WERI-Rb-1 (cell line): ENCODE results near the gene KLK15.

Experiments
- DNase-seq: peaks from one replicate; pipeline ENCODE4 v3.0.0-alpha.2; 2020
- H3K27ac ChIP-seq: fragments of 250-450 bp; sonication (Bioruptor Pico); 2 replicates; pipeline ENCODE4 v1.5.1; 2020; ENCODE audit warnings: mild to moderate bottlenecking, moderate library complexity
- H3K27me3 ChIP-seq: fragments of 250-450 bp; sonication (Bioruptor Pico); 2 replicates; pipeline ENCODE4 v1.5.1; 2021; ENCODE audit warnings: mild to moderate bottlenecking, low read depth, moderate library complexity; ENCODE audit not compliant: insufficient read depth, severe bottlenecking
- H3K36me3 ChIP-seq: fragments of 250-450 bp; sonication (Bioruptor Pico); 2 replicates; pipeline ENCODE4 v1.5.1; 2020; ENCODE audit warnings: mild to moderate bottlenecking, moderate library complexity
- H3K4me3 ChIP-seq: 2 replicates; pipeline ENCODE4 v1.5.1; 2011; ENCODE audit warnings: low read depth, mild to moderate bottlenecking, control low read depth, low read length
- H3K9me3 ChIP-seq: fragments of 250-450 bp; sonication (Bioruptor Pico); 2 replicates; pipeline ENCODE4 v1.5.1; 2021; ENCODE audit warnings: mild to moderate bottlenecking, moderate library complexity; ENCODE audit not compliant: severe bottlenecking
- TF ChIP-seq, protein P1 (sequence below): IDR thresholded peaks from 2 replicates; pipeline ENCODE4 v1.5.1; 2011; ENCODE audit warnings: low read depth, mild to moderate bottlenecking, control low read depth, inconsistent platforms, low read length

The KLK15 gene

GRCh38 chr19:50854636-50855410 lies 21.4 kb upstream of the KLK15 start, which contains the start of gene KLK3:
TSS of gene KLK3 (plus strand) at chr19:50854915. CDS start at chr19:50854956, 41 bp downstream.
- no peak for DNase-seq
- Histone ChIP-seq H3K9me3 (no peaks in the 10 kb centered on the region), H3K27me3 (peaks cover 95% of the 10 kb centered on the region), H3K36me3 (no peaks in the 10 kb centered on the region), H3K27ac (no peak within 1 kb of the TSS), H3K4me3 (no peak within 1 kb of the TSS)
- TF ChIP-seq, protein P1, sequence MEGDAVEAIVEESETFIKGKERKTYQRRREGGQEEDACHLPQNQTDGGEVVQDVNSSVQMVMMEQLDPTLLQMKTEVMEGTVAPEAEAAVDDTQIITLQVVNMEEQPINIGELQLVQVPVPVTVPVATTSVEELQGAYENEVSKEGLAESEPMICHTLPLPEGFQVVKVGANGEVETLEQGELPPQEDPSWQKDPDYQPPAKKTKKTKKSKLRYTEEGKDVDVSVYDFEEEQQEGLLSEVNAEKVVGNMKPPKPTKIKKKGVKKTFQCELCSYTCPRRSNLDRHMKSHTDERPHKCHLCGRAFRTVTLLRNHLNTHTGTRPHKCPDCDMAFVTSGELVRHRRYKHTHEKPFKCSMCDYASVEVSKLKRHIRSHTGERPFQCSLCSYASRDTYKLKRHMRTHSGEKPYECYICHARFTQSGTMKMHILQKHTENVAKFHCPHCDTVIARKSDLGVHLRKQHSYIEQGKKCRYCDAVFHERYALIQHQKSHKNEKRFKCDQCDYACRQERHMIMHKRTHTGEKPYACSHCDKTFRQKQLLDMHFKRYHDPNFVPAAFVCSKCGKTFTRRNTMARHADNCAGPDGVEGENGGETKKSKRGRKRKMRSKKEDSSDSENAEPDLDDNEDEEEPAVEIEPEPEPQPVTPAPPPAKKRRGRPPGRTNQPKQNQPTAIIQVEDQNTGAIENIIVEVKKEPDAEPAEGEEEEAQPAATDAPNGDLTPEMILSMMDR: no peak

- peaks cover 85% of the 10 kb centered on the region for H3K27me3 ChIP-seq
- no peak overlapping the region for H3K4me3 ChIP-seq
- TF ChIP-seq, protein P1: no peak
- DNase-seq: no peak
- H3K27ac ChIP-seq: no peak overlapping the region
- no peaks in the 10 kb centered on the region for H3K36me3 ChIP-seq
- no peaks in the 10 kb centered on the region for H3K9me3 ChIP-seq
These were observed 18.2 kb upstream of the KLK15 start for GRCh38 chr19:50851620-50852019.

DNA sequence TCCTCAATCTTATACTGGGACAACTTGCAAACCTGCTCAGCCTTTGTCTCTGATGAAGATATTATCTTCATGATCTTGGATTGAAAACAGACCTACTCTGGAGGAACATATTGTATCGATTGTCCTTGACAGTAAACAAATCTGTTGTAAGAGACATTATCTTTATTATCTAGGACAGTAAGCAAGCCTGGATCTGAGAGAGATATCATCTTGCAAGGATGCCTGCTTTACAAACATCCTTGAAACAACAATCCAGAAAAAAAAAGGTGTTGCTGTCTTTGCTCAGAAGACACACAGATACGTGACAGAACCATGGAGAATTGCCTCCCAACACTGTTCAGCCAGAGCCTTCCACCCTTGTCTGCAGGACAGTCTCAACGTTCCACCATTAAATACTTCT lies 17.4 kb upstream of the KLK15 start:
- TF ChIP-seq, protein P1: no peak
- no peaks in the 10 kb centered on the region for H3K36me3 ChIP-seq
- H3K9me3 ChIP-seq: no peaks in the 10 kb centered on the region
- H3K27ac ChIP-seq: no peak overlapping the region
- DNase-seq: no peak
- no peak overlapping the region for H3K4me3 ChIP-seq
- peaks cover 79% of the 10 kb centered on the region for H3K27me3 ChIP-seq

DNA sequence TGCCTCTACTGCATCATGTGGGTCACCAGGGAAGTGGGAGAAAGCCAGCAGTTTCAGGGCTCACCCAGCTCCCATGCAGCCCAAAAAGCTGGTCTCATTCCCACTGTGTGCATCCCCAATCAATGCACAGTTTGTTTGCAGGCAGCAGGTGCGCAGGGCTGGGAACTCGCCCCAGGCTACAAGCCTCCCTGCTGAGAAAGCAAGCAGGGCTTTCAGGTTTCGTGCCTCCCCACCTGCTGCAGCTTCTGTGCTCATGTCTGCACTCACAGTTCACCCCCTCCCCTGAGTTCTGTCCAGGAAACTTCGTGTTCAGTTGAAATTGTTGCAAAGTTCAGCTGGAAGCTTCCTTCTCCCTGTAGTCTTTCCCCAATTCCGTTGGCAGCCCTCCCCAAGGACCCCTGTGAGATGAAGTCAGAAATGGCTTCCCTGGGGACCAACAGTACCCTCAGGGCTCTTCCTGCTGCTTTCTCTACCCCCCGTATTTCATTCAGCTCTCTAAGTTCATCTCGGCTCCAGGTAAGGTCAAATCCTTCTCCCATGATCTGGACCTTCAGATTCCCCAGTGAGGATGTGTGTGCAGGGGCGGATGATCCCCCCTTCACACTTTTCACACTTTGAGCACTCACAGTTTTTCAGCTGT lies 11.0 kb upstream of the KLK15 start:
- no peak for DNase-seq
- Histone ChIP-seq H3K27me3 (peaks cover 75% of the 10 kb centered on the region), H3K27ac (no peak overlapping the region), H3K36me3 (no peaks in the 10 kb centered on the region), H3K4me3 (no peak overlapping the region), H3K9me3 (peaks cover 23% of the 10 kb centered on the region)
- TF ChIP-seq, protein P1: no peak

GRCh38 chr19:50843701-50844221 lies 10.4 kb upstream of the KLK15 start:
- DNase-seq: no peak
- TF ChIP-seq, protein P1: no peak
- no peak overlapping the region for H3K4me3 ChIP-seq

More at GRCh38 chr19:50843701-50844221, 10.4 kb upstream of the KLK15 start:
- Histone ChIP-seq H3K27ac (no peak overlapping the region), H3K36me3 (no peaks in the 10 kb centered on the region), H3K9me3 (peaks cover 23% of the 10 kb centered on the region), H3K27me3 (peaks cover 73% of the 10 kb centered on the region)
